HCT116 (cell line): ENCODE results near the gene AK5. TPM values are rescaled to one million over a fixed set of nuclear protein-coding genes. Genes with fewer than 3 reads are reported as not detected.

Experiments used
- ATAC-seq: fragments of 200-7000 bp; cut with Tn5 transposase; 2 replicates; pipeline ENCODE4 v1.9.1; 2020; ENCODE audit warnings: mild to moderate bottlenecking, moderate library complexity
- BruUV-seq: library from RNA; stranded (reverse); fragments of 400-500 nt; replicated peaks from 2 replicates; lab custom pipeline; 2021; lab: Mats Ljungman, UMichigan
- CTCF ChIA-PET: fragments of 300-600 bp; sonication (Branson Sonifier 250); formaldehyde crosslinking; loops from one replicate; lab custom pipeline; 2021; ENCODE audit warnings: antibody characterized with exemption; lab: Charles Lee
- POLR2A ChIA-PET: fragments of 300-600, 350-600 bp; sonication (Branson Sonifier 250); formaldehyde crosslinking; loops from one replicate; lab custom pipeline; 2021; ENCODE audit warnings: antibody characterized with exemption; lab: Charles Lee
- RAD21 ChIA-PET, 2 experiments: fragments of 300-600 bp; sonication (Branson Sonifier 250); formaldehyde crosslinking; loops; one replicate each; lab custom pipeline; 2023; ENCODE audit warnings: low total read pairs in 2 of 2; ENCODE audit not compliant: uncharacterized antibody in 2 of 2, unreplicated experiment in 2 of 2, low non-redundant PET in 1 of 2; lab: Charles Lee
- DNase-seq: peaks from one replicate; pipeline ENCODE4 v3.0.0-alpha.2; 2010; ENCODE audit warnings: low read depth, low spot score
- H2AFZ ChIP-seq: fragments of 200-600 bp; shearing (Covaris generic), sonication (generic); 2 replicates; pipeline ENCODE4 v1.6.1; 2017; ENCODE audit warnings: low read depth, mixed run types, mixed read lengths, antibody characterized with exemption, low read length; ENCODE audit not compliant: poor library complexity, severe bottlenecking
- H3K27ac ChIP-seq: 2 replicates; pipeline ENCODE4 v1.5.1; 2012; ENCODE audit warnings: low read depth, low read length
- H3K27me3 ChIP-seq: fragments of 200-600 bp; sonication (generic); 2 replicates; pipeline ENCODE4 v1.6.1; 2016; ENCODE audit warnings: mixed run types, low read length, mixed read lengths; ENCODE audit not compliant: insufficient read depth
- H3K36me3 ChIP-seq, 2 experiments: fragments of 200-500 bp in 1 of 2; fragments of 200-600 bp in 1 of 2; sonication (Bioruptor generic) in 1 of 2; sonication (generic) in 1 of 2; 2 replicates each; pipeline versions ENCODE4 v1.5.1 to v1.6.1; 2014 to 2016; ENCODE audit warnings: low read length in 2 of 2, inconsistent platforms in 1 of 2, mixed read lengths in 1 of 2, mixed run types in 1 of 2; ENCODE audit not compliant: insufficient read depth in 2 of 2, control insufficient read depth in 1 of 2
- H3K4me1 ChIP-seq, 2 experiments: fragments of 200-600 bp in 1 of 2; sonication (generic) in 1 of 2; 2 replicates each; pipeline versions ENCODE4 v1.5.1 to v1.6.1; 2012 to 2017; ENCODE audit warnings: low read length in 2 of 2, inconsistent platforms in 1 of 2, mild to moderate bottlenecking in 1 of 2, mixed read lengths in 1 of 2, mixed run types in 1 of 2, moderate library complexity in 1 of 2; ENCODE audit not compliant: insufficient read depth in 2 of 2, control insufficient read depth in 1 of 2
- H3K4me2 ChIP-seq: fragments of 200-600 bp; sonication (generic); 2 replicates; pipeline ENCODE4 v1.6.1; 2017; ENCODE audit warnings: mixed run types, low read length, mixed read lengths
- H3K4me3 ChIP-seq, 2 experiments: fragments of 200-600 bp in 1 of 2; sonication (generic) in 1 of 2; replicated peaks in 1 of 2; 2 replicates each; pipeline ENCODE4 v1.5.1; 2011 to 2016; ENCODE audit warnings: low read length in 2 of 2, control low read depth in 1 of 2, low read depth in 1 of 2, mild to moderate bottlenecking in 1 of 2, mixed read lengths in 1 of 2, mixed run types in 1 of 2
- H3K79me2 ChIP-seq: fragments of 200-600 bp; sonication (generic); 2 replicates; pipeline ENCODE4 v1.6.1; 2017; ENCODE audit warnings: mild to moderate bottlenecking, mixed run types, low read length, moderate library complexity, mixed read lengths; ENCODE audit not compliant: insufficient read depth
- H3K9ac ChIP-seq: fragments of 200-600 bp; sonication (generic); 2 replicates; pipeline ENCODE4 v1.6.1; 2016; ENCODE audit warnings: low read length, mixed read lengths
- H3K9me2 ChIP-seq: fragments of 200-600 bp; sonication (generic), shearing (Covaris generic); 2 replicates; pipeline ENCODE4 v1.6.1; 2017; ENCODE audit warnings: mixed run types, mild to moderate bottlenecking, moderate library complexity; ENCODE audit not compliant: insufficient read depth
- H3K9me3 ChIP-seq, 2 experiments: fragments of 200-500 bp in 1 of 2; fragments of 200-600 bp in 1 of 2; sonication (Bioruptor generic) in 1 of 2; sonication (generic) in 1 of 2; 2 replicates each; pipeline ENCODE4 v1.6.1; 2014 to 2017; ENCODE audit warnings: low read length in 2 of 2, mixed read lengths in 2 of 2, inconsistent platforms in 1 of 2, low read depth in 1 of 2, mild to moderate bottlenecking in 1 of 2, mixed run types in 1 of 2, moderate library complexity in 1 of 2; ENCODE audit not compliant: control insufficient read depth in 1 of 2, insufficient read depth in 1 of 2
- H4K20me1 ChIP-seq: fragments of 200-600 bp; sonication (generic), shearing (Covaris generic); 2 replicates; pipeline ENCODE4 v1.6.1; 2017; ENCODE audit warnings: mixed run types, mild to moderate bottlenecking, moderate library complexity; ENCODE audit not compliant: insufficient read depth
- CBX3 ChIP-seq: IDR thresholded peaks from 2 replicates; pipeline ENCODE4 v1.6.1; 2012; ENCODE audit warnings: low read depth
- CEBPB ChIP-seq: IDR thresholded peaks from 2 replicates; pipeline ENCODE4 v1.6.1; 2012; ENCODE audit warnings: low read depth
- CTCF ChIP-seq, 3 experiments: fragments of 200-600 bp in 1 of 3; sonication (generic) in 1 of 3; IDR thresholded peaks in 2 of 3; conservative IDR thresholded peaks in 1 of 3; 2 replicates each; pipeline ENCODE4 v1.5.1; 2012 to 2017; ENCODE audit warnings: low read depth in 2 of 3, low read length in 2 of 3, antibody characterized with exemption in 1 of 3, borderline replicate concordance in 1 of 3, control low read depth in 1 of 3, mild to moderate bottlenecking in 1 of 3, mixed read lengths in 1 of 3, mixed run types in 1 of 3, moderate library complexity in 1 of 3; ENCODE audit not compliant: insufficient read depth in 1 of 3
- ELF1 ChIP-seq: IDR thresholded peaks from 2 replicates; pipeline ENCODE4 v1.6.1; 2012; ENCODE audit warnings: low read depth, borderline replicate concordance
- EZH2 ChIP-seq: fragments of 200-600 bp; sonication (generic); IDR thresholded peaks from 2 replicates; pipeline ENCODE4 v1.6.1; 2017; ENCODE audit warnings: antibody characterized with exemption, mixed run types
- FOSL1 ChIP-seq: IDR thresholded peaks from 2 replicates; pipeline ENCODE4 v1.6.1; 2012; ENCODE audit warnings: low read depth
- POLR2A ChIP-seq: IDR thresholded peaks from 2 replicates; pipeline ENCODE4 v1.7.0; 2011; ENCODE audit warnings: borderline replicate concordance; ENCODE audit not compliant: insufficient read depth, insufficient read length; ENCODE audit errors: extremely low read depth
- POLR2AphosphoS5 ChIP-seq: IDR thresholded peaks from 2 replicates; pipeline ENCODE4 v1.6.1; 2011; ENCODE audit warnings: mild to moderate bottlenecking, low read depth, low read length, moderate library complexity
- RAD21 ChIP-seq: IDR thresholded peaks from 2 replicates; pipeline ENCODE4 v1.6.1; 2012; ENCODE audit warnings: low read depth, mild to moderate bottlenecking
- SIN3A ChIP-seq: IDR thresholded peaks from 2 replicates; pipeline ENCODE4 v1.6.1; 2012; ENCODE audit warnings: low read depth
- SP1 ChIP-seq: IDR thresholded peaks from 2 replicates; pipeline ENCODE4 v1.6.1; 2012; ENCODE audit warnings: low read depth
- TCF7L2 ChIP-seq: IDR thresholded peaks from 2 replicates; pipeline ENCODE4 v1.7.0; 2011; ENCODE audit warnings: borderline replicate concordance, inconsistent platforms; ENCODE audit not compliant: insufficient read depth, insufficient read length; ENCODE audit errors: extremely low read depth
- YY1 ChIP-seq: IDR thresholded peaks from 2 replicates; pipeline ENCODE4 v1.6.1; 2011; ENCODE audit warnings: low read length, low read depth, moderate library complexity, mild to moderate bottlenecking; ENCODE audit not compliant: insufficient replicate concordance; ENCODE audit errors: extremely low read depth
- ZBTB33 ChIP-seq: IDR thresholded peaks from 2 replicates; pipeline ENCODE4 v1.6.1; 2011; ENCODE audit warnings: mild to moderate bottlenecking, low read length, moderate library complexity; ENCODE audit not compliant: insufficient replicate concordance; ENCODE audit errors: extremely low read depth
- ZNF274 ChIP-seq: fragments of 200-500 bp; sonication (Bioruptor generic); IDR thresholded peaks from 2 replicates; pipeline ENCODE4 v1.6.1; 2014; ENCODE audit warnings: mild to moderate bottlenecking, low read depth, low read length, inconsistent platforms
- intact Hi-C: fragments of 100-400 bp; cut with micrococcal nuclease; formaldehyde crosslinking; loops from 2 replicates; pipeline ENCODE4 v1.10.0; 2022
- total RNA-seq: library from RNA; stranded (reverse); gene quantifications from one replicate; pipeline ENCODE4 v1.2.1, GENCODE V29; 2021; ENCODE audit not compliant: unreplicated experiment
- TF ChIP-seq, protein P1 (sequence below): IDR thresholded peaks from 2 replicates; pipeline ENCODE4 v1.6.1; 2012
- TF ChIP-seq, protein P2 (sequence below): IDR thresholded peaks from 2 replicates; pipeline ENCODE4 v1.6.1; 2012

The AK5 gene
- total RNA-seq, 1 experiment from 2014 or later = 0.22 TPM

DNA sequence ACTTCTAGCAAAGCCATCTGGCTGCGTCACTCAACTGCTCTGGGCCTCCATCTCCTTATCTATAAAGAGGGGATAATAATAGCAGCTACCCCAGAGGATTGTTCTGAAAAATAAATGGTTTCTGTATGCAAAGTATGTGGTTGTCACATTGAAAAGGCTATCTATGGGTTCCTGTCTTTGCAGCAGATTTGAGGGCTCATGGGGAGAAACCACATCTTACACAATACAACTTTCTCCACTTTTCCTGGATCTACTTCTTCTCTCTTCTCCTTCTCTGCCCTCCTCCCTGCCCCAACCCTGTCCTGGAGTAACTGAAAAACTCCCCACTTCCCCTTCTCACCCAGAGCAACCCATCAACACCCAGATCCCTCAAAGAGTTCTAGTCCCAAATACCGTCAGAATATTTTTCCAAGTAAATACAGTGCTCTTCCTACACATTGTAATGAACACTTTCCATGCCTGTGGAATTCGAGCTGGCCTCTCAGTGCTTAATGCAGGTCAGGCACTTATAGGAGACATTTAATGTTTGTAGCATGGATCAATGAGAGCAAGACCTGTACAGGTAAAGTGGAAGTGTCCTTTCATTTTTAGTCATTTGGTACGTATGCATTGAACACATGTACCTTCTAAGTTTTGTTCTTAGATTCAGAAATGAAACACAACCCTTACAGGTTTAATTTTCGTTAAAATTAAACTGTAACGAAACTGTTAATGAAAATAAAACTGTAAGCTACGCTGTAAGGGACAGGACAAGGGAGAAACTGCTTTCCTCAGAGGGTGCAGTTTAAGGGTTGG, 131.9 kb downstream of the AK5 start (continued):
- TF ChIP-seq TCF7L2 (no peak), CTCF (IDR thresholded peaks at IDR 0.05 in 2 of 3, conservative IDR thresholded peaks at IDR 0.05 in 1 of 3; ENCODE audit: borderline replicate concordance in 1 of 3, insufficient read depth in 1 of 3, low read depth in 2 of 3, low read length in 2 of 3) (no peak)
- TF ChIP-seq, protein P1, sequence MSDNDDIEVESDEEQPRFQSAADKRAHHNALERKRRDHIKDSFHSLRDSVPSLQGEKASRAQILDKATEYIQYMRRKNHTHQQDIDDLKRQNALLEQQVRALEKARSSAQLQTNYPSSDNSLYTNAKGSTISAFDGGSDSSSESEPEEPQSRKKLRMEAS = no peak

DNA sequence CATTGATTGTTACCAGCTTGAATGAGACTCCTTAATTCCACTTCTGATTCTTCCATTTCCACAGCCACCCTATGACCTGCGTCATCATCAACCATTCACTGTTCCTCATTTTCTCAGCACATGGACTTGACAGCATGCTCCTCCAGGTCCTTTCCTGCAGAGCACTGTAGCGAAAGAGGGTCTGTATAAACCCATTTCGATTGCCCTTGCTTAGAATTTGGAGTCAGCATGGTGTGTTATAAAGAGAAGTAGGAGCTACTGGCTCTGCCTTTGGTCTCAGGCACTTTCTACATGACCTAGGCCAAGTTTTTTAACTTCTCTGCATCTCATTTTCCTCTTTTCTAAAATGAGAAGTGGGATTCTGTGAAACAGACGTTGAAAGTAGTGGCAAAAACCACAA, 133.8 kb downstream of the AK5 start:
- ATAC-seq = no peak
- no peak for DNase-seq
- no peaks in the 10 kb centered on the region for H3K79me2 ChIP-seq
- peaks cover 0 to 9% of the 10 kb centered on the region in 2 experiments; a peak in 2 of 4 replicates for H3K4me1 ChIP-seq
- BruUV-seq = no TSS peak
- no peaks in the 10 kb centered on the region for H3K36me3 ChIP-seq
- POLR2A ChIA-PET = no interaction called here
- H3K9ac ChIP-seq = no peak overlapping the region
- no peak overlapping the region for H3K27ac ChIP-seq
- no peak overlapping the region for H3K4me2 ChIP-seq
- H2AFZ ChIP-seq = no peak overlapping the region
- RAD21 ChIA-PET = no interaction called here
- H4K20me1 ChIP-seq = no peaks in the 10 kb centered on the region
- no peaks in the 10 kb centered on the region for H3K9me2 ChIP-seq
- CTCF ChIA-PET = no interaction called here
- H3K27me3 ChIP-seq = no peaks in the 10 kb centered on the region
- no peak overlapping the region for H3K4me3 ChIP-seq
- H3K9me3 ChIP-seq = no peaks in the 10 kb centered on the region
- intact Hi-C loops = no loop called here
- TF ChIP-seq POLR2A = no peak
- TF ChIP-seq POLR2AphosphoS5 = no peak
- TF ChIP-seq SP1 = no peak
- TF ChIP-seq YY1 = no peak
- no peak for TF ChIP-seq CBX3
- TF ChIP-seq ZNF274 = no peak
- TF ChIP-seq, protein P2, sequence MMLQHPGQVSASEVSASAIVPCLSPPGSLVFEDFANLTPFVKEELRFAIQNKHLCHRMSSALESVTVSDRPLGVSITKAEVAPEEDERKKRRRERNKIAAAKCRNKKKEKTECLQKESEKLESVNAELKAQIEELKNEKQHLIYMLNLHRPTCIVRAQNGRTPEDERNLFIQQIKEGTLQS = no peak
- no peak for TF ChIP-seq ZBTB33
- TF ChIP-seq CEBPB = no peak
- TF ChIP-seq SIN3A = no peak
- no peak for TF ChIP-seq TCF7L2
- no peak for TF ChIP-seq RAD21
- no peak for TF ChIP-seq EZH2
- TF ChIP-seq, protein P1 = no peak
- TF ChIP-seq ELF1 = no peak
- TF ChIP-seq FOSL1 = no peak
